ENCODE results near the gene SELENOO. TPM values are rescaled to one million over a fixed set of nuclear protein-coding genes. Genes with fewer than 3 reads are reported as not detected.

SELENOO gene
- total RNA-seq, 1 experiment from 2014 or later: 32.8 TPM

- Histone ChIP-seq H3K4me2 (ENCODE audit: low read length) (no peak overlapping the region), H4K20me1 (ENCODE audit: low read length) (no peaks in the 10 kb centered on the region), H3K36me3 (ENCODE audit: low read depth, low read length) (peaks cover 3% of the 10 kb centered on the region; the same call in 1 of the 2 replicates), H3K9me3 (ENCODE audit: low read length) (no peaks in the 10 kb centered on the region), H2AFZ (ENCODE audit: low read length) (no peak overlapping the region), H3K9ac (ENCODE audit: low read length) (no peak overlapping the region), H3K27me3 (ENCODE audit: low read length) (no peaks in the 10 kb centered on the region), H3K4me1 (ENCODE audit: insufficient read depth, low read length) (no peaks in the 10 kb centered on the region), H3K9me2 (replicated peaks; ENCODE audit: low read length) (no peaks in the 10 kb centered on the region), H3K79me2 (ENCODE audit: low read length) (no peaks in the 10 kb centered on the region), H3K27ac (ENCODE audit: low read length) (no peak overlapping the region), H3F3A (ENCODE audit: low read length, unreplicated experiment) (no peaks in the 10 kb centered on the region), H3K4me3 (ENCODE audit: low read length) (no peak overlapping the region)
- CTCF ChIA-PET: no interaction called here
- no TSS peak for BruUV-seq (replicated peaks)
- POLR2A ChIA-PET (ENCODE audit: unreplicated experiment): no interaction called here
- TF ChIP-seq, protein P1, sequence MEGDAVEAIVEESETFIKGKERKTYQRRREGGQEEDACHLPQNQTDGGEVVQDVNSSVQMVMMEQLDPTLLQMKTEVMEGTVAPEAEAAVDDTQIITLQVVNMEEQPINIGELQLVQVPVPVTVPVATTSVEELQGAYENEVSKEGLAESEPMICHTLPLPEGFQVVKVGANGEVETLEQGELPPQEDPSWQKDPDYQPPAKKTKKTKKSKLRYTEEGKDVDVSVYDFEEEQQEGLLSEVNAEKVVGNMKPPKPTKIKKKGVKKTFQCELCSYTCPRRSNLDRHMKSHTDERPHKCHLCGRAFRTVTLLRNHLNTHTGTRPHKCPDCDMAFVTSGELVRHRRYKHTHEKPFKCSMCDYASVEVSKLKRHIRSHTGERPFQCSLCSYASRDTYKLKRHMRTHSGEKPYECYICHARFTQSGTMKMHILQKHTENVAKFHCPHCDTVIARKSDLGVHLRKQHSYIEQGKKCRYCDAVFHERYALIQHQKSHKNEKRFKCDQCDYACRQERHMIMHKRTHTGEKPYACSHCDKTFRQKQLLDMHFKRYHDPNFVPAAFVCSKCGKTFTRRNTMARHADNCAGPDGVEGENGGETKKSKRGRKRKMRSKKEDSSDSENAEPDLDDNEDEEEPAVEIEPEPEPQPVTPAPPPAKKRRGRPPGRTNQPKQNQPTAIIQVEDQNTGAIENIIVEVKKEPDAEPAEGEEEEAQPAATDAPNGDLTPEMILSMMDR (conservative IDR thresholded peaks at IDR 0.05; ENCODE audit: low read depth, low read length): no peak
- no peak for TF ChIP-seq EZH2phosphoT487 (IDR thresholded peaks at IDR 0.05; ENCODE audit: borderline replicate concordance, low read length)
- no peak for TF ChIP-seq EZH2 (IDR thresholded peaks at IDR 0.05; ENCODE audit: low read length, unreplicated experiment)
- intact Hi-C loops (cut with micrococcal nuclease): no loop called here
- ATAC-seq: no peak
- DNase-seq: no peak
These were observed 21.7 kb downstream of the SELENOO start for GRCh38 chr22:50222508-50222907.

GRCh38 chr22:50224071-50224470 lies 23.3 kb downstream of the SELENOO start:
- intact Hi-C loops (cut with micrococcal nuclease): no loop called here
- TF ChIP-seq EZH2phosphoT487 (IDR thresholded peaks at IDR 0.05; ENCODE audit: borderline replicate concordance, low read length): no peak
- no peak for TF ChIP-seq EZH2 (IDR thresholded peaks at IDR 0.05; ENCODE audit: low read length, unreplicated experiment)
- TF ChIP-seq, protein P1 (conservative IDR thresholded peaks at IDR 0.05; ENCODE audit: low read depth, low read length): no peak
- H3F3A ChIP-seq (ENCODE audit: low read length, unreplicated experiment): no peaks in the 10 kb centered on the region
- DNase-seq (no peak), ATAC-seq (no peak)
- H4K20me1 ChIP-seq (ENCODE audit: low read length): no peaks in the 10 kb centered on the region
- CTCF ChIA-PET: no interaction called here
- no peaks in the 10 kb centered on the region for H3K9me2 ChIP-seq (replicated peaks; ENCODE audit: low read length)
- no peaks in the 10 kb centered on the region for H3K79me2 ChIP-seq (ENCODE audit: low read length)
- POLR2A ChIA-PET (ENCODE audit: unreplicated experiment): no interaction called here
- H3K4me3 ChIP-seq (ENCODE audit: low read length): no peak overlapping the region
- H3K36me3 ChIP-seq (ENCODE audit: low read depth, low read length): peaks cover 3% of the 10 kb centered on the region; the same call in 1 of the 2 replicates
- no peaks in the 10 kb centered on the region for H3K4me1 ChIP-seq (ENCODE audit: insufficient read depth, low read length)
- no peaks in the 10 kb centered on the region for H3K27me3 ChIP-seq (ENCODE audit: low read length)
- H3K9me3 ChIP-seq (ENCODE audit: low read length): no peaks in the 10 kb centered on the region
- BruUV-seq (replicated peaks): no TSS peak
- no peak overlapping the region for H3K4me2 ChIP-seq (ENCODE audit: low read length)
- H3K27ac ChIP-seq (ENCODE audit: low read length): no peak overlapping the region
- no peak overlapping the region for H2AFZ ChIP-seq (ENCODE audit: low read length)
- H3K9ac ChIP-seq (ENCODE audit: low read length): no peak overlapping the region

DNA sequence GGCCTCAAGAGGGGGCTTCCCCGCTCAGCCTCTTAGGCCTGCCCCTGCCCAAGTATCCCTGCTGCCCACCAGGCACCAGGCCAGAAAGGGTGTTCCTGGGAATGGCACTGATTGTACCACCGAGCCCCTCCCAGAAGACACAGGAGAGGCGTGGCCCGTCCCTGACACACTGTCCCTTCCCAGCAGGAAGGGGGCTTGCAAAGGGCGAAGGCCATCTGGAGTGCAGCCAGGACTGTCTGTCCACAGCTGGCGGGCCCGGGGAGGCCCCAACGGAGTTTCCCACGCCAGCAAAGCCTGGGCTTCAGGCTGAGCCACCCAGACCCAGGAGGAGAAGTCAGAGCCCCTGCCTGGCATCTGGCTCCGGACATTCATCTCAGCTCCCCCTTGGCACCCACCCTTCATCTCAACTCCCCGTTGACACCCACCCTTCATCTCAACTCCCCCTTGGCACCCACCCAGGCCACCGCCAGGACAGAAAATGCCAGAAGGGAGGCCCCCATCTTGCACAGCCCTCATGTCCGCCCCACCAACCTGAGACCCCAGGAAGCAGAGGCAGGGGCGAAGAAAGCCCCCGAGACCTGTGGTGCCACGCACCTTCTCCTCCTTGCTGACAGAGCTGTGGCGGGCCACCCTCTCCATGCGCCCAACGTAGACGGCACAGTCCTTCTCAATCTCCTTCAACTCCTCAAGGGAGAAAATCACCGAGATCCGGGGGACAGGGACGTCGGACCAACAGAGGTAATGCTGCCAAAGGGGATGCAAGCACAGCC lies 24.6 kb downstream of the SELENOO start:
- H3K4me3 ChIP-seq (ENCODE audit: low read length): no peak overlapping the region
- no TSS peak for BruUV-seq (replicated peaks)
- no peaks in the 10 kb centered on the region for H3K9me3 ChIP-seq (ENCODE audit: low read length)
- DNase-seq (no peak), ATAC-seq (no peak)
- H2AFZ ChIP-seq (ENCODE audit: low read length): no peak overlapping the region
- POLR2A ChIA-PET (ENCODE audit: unreplicated experiment): no interaction called here
- H3K36me3 ChIP-seq (ENCODE audit: low read depth, low read length): peaks cover 3% of the 10 kb centered on the region; the same call in 1 of the 2 replicates
- TF ChIP-seq EZH2phosphoT487 (IDR thresholded peaks at IDR 0.05; ENCODE audit: borderline replicate concordance, low read length) (no peak), EZH2 (IDR thresholded peaks at IDR 0.05; ENCODE audit: low read length, unreplicated experiment) (no peak)
- TF ChIP-seq, protein P1 (conservative IDR thresholded peaks at IDR 0.05; ENCODE audit: low read depth, low read length): no peak
- H3K27me3 ChIP-seq (ENCODE audit: low read length): no peaks in the 10 kb centered on the region
- intact Hi-C loops (cut with micrococcal nuclease): no loop called here
- no peaks in the 10 kb centered on the region for H3K4me1 ChIP-seq (ENCODE audit: insufficient read depth, low read length)
- H3K27ac ChIP-seq (ENCODE audit: low read length): no peak overlapping the region
- no peak overlapping the region for H3K9ac ChIP-seq (ENCODE audit: low read length)
- H3K4me2 ChIP-seq (ENCODE audit: low read length): no peak overlapping the region
- H3K79me2 ChIP-seq (ENCODE audit: low read length): no peaks in the 10 kb centered on the region
- H4K20me1 ChIP-seq (ENCODE audit: low read length): no peaks in the 10 kb centered on the region
- H3F3A ChIP-seq (ENCODE audit: low read length, unreplicated experiment): no peaks in the 10 kb centered on the region
- CTCF ChIA-PET: no interaction called here
- no peaks in the 10 kb centered on the region for H3K9me2 ChIP-seq (replicated peaks; ENCODE audit: low read length)

Data from PC-3 (cell line).